H1 (cell line): ENCODE data around the gene PDZD8. TPM values are rescaled to one million over a fixed set of nuclear protein-coding genes. Genes with fewer than 3 reads are reported as not detected.

ENCODE experiments used
- CTCF ChIA-PET: fragments of 300-600 bp; sonication (Branson Sonifier 250); formaldehyde crosslinking; loops from one replicate; lab custom pipeline; 2021; ENCODE audit not compliant: partially characterized antibody; lab: Charles Lee
- POLR2A ChIA-PET: fragments of 300-600 bp; sonication (Branson Sonifier 250); formaldehyde crosslinking; loops from one replicate; lab custom pipeline; 2021; ENCODE audit warnings: inconsistent platforms; ENCODE audit not compliant: partially characterized antibody; lab: Charles Lee
- DNase-seq, 2 experiments: peaks; one replicate each; pipeline versions ENCODE4 v3.0.0 to v3.0.0-alpha.2; 2010 to 2022; ENCODE audit warnings: low spot score in 2 of 2, low read depth in 1 of 2, mixed read lengths in 1 of 2
- FAIRE-seq: peaks from 2 replicates; lab custom pipeline; 2011; peaks lifted over from hg19 to GRCh38; lab: Jason Lieb, UNC
- H2AFZ ChIP-seq: 2 replicates; pipeline ENCODE4 v1.8.1; 2012; ENCODE audit warnings: low read length, inconsistent platforms
- H2AK5ac ChIP-seq: 2 replicates; pipeline ENCODE4 v1.6.1; 2013; ENCODE audit warnings: low read depth, low read length
- H2BK120ac ChIP-seq: replicated peaks from 2 replicates; pipeline ENCODE3; 2013; ENCODE audit warnings: low read depth, low read length, inconsistent platforms
- H2BK12ac ChIP-seq: 2 replicates; pipeline ENCODE4 v1.6.1; 2013; ENCODE audit warnings: low read depth, low read length
- H2BK15ac ChIP-seq: 2 replicates; pipeline ENCODE4 v1.6.1; 2013; ENCODE audit warnings: low read length
- H2BK20ac ChIP-seq: 2 replicates; pipeline ENCODE4 v1.6.1; 2013; ENCODE audit warnings: low read length
- H2BK5ac ChIP-seq: 2 replicates; pipeline ENCODE4 v1.6.1; 2013; ENCODE audit warnings: low read depth, low read length
- H3K14ac ChIP-seq: 2 replicates; pipeline ENCODE4 v1.6.1; 2013; ENCODE audit warnings: inconsistent platforms; ENCODE audit not compliant: insufficient read length
- H3K18ac ChIP-seq: 2 replicates; pipeline ENCODE4 v1.6.1; 2013; ENCODE audit warnings: low read length; ENCODE audit errors: extremely low read depth
- H3K23ac ChIP-seq: 2 replicates; pipeline ENCODE4 v1.6.1; 2013; ENCODE audit warnings: inconsistent platforms; ENCODE audit not compliant: insufficient read length
- H3K23me2 ChIP-seq: 2 replicates; pipeline ENCODE4 v1.6.1; 2013; ENCODE audit warnings: low read depth, low read length
- H3K27ac ChIP-seq: 2 replicates; pipeline ENCODE4 v1.6.1; 2011; ENCODE audit warnings: low read depth, low read length, inconsistent platforms
- H3K27me3 ChIP-seq, 4 experiments: replicated peaks in 1 of 4; 1 replicate in 1 of 4; 2 replicates in 3 of 4; pipeline versions ENCODE4 v1.6.1 to v1.8.1; 2011 to 2013; ENCODE audit warnings: low read length in 3 of 4, mild to moderate bottlenecking in 3 of 4, inconsistent platforms in 2 of 4, mixed read lengths in 2 of 4, moderate library complexity in 1 of 4; ENCODE audit not compliant: control insufficient read depth in 3 of 4, insufficient read depth in 3 of 4; ENCODE audit errors: extremely low read depth in 1 of 4
- H3K36me3 ChIP-seq, 4 experiments: 2 replicates each; pipeline versions ENCODE4 v1.6.1 to v1.8.1; 2011 to 2013; ENCODE audit warnings: mild to moderate bottlenecking in 4 of 4, low read length in 3 of 4, moderate library complexity in 2 of 4, control low read depth in 1 of 4, inconsistent platforms in 1 of 4; ENCODE audit not compliant: insufficient read depth in 4 of 4, control insufficient read depth in 2 of 4
- H3K4ac ChIP-seq: replicated peaks from 2 replicates; pipeline ENCODE3; 2013; ENCODE audit warnings: low read length, low read depth, mixed read lengths, inconsistent platforms; ENCODE audit not compliant: insufficient read length
- H3K4me1 ChIP-seq, 4 experiments: replicated peaks in 1 of 4; 1 replicate in 1 of 4; 2 replicates in 3 of 4; pipeline versions ENCODE4 v1.6.1 to v1.8.1; 2011 to 2013; ENCODE audit warnings: low read length in 3 of 4, inconsistent platforms in 2 of 4, mixed read lengths in 1 of 4; ENCODE audit not compliant: insufficient read depth in 4 of 4, control insufficient read depth in 3 of 4
- H3K4me2 ChIP-seq, 2 experiments: 2 replicates each; pipeline versions ENCODE4 v1.6.1 to v1.8.1; 2011 to 2013; ENCODE audit warnings: low read depth in 2 of 2, low read length in 2 of 2, control low read depth in 1 of 2, inconsistent platforms in 1 of 2, mild to moderate bottlenecking in 1 of 2; ENCODE audit not compliant: insufficient read depth in 1 of 2
- H3K4me3 ChIP-seq, 4 experiments: fragments of 200-600, 300-600 bp in 1 of 4; sonication (generic), shearing (Covaris generic), sonication (Bioruptor Twin) in 1 of 4; 2 replicates each; pipeline versions ENCODE4 v1.5.1 to v1.8.1; 2011 to 2016; ENCODE audit warnings: low read length in 4 of 4, low read depth in 3 of 4, control low read depth in 2 of 4, inconsistent platforms in 2 of 4, mild to moderate bottlenecking in 2 of 4, mixed read lengths in 1 of 4, moderate library complexity in 1 of 4; ENCODE audit not compliant: insufficient read depth in 2 of 4; ENCODE audit errors: extremely low read depth in 1 of 4
- H3K56ac ChIP-seq: replicated peaks from 2 replicates; pipeline ENCODE3; 2013; ENCODE audit warnings: low read depth, mild to moderate bottlenecking, mixed read lengths, low read length, inconsistent platforms; ENCODE audit not compliant: insufficient read length
- H3K79me1 ChIP-seq: 2 replicates; pipeline ENCODE4 v1.6.1; 2013; ENCODE audit warnings: low read depth, low read length, control low read depth
- H3K79me2 ChIP-seq, 2 experiments: 2 replicates each; pipeline versions ENCODE4 v1.6.1 to v1.8.1; 2012 to 2013; ENCODE audit warnings: low read length in 2 of 2, mild to moderate bottlenecking in 2 of 2, inconsistent platforms in 1 of 2; ENCODE audit not compliant: insufficient read depth in 2 of 2, control insufficient read depth in 1 of 2
- H3K9ac ChIP-seq, 4 experiments: replicated peaks in 1 of 4; 1 replicate in 1 of 4; 2 replicates in 3 of 4; pipeline versions ENCODE4 v1.6.1 to v1.8.1; 2011 to 2013; ENCODE audit warnings: low read depth in 3 of 4, low read length in 3 of 4, control low read depth in 2 of 4, mild to moderate bottlenecking in 2 of 4, moderate library complexity in 2 of 4, inconsistent platforms in 1 of 4; ENCODE audit errors: extremely low read depth in 1 of 4
- H3K9me3 ChIP-seq, 2 experiments: 2 replicates each; pipeline versions ENCODE4 v1.6.1 to v1.8.1; 2012 to 2013; ENCODE audit warnings: mild to moderate bottlenecking in 2 of 2, moderate library complexity in 2 of 2, control low read depth in 1 of 2, inconsistent platforms in 1 of 2, low read depth in 1 of 2, low read length in 1 of 2, mixed read lengths in 1 of 2; ENCODE audit not compliant: insufficient read depth in 2 of 2
- H4K20me1 ChIP-seq, 2 experiments: replicated peaks in 1 of 2; 2 replicates each; pipeline versions ENCODE3 to v1.8.1; 2011 to 2013; ENCODE audit warnings: inconsistent platforms in 2 of 2, low read length in 2 of 2, mild to moderate bottlenecking in 1 of 2; ENCODE audit not compliant: insufficient read depth in 2 of 2, control insufficient read depth in 1 of 2
- H4K5ac ChIP-seq: 2 replicates; pipeline ENCODE4 v1.6.1; 2013; ENCODE audit warnings: low read length, low read depth, mixed read lengths, inconsistent platforms; ENCODE audit not compliant: insufficient read length
- H4K8ac ChIP-seq: 2 replicates; pipeline ENCODE4 v1.8.0; 2013; ENCODE audit warnings: mild to moderate bottlenecking, moderate library complexity, low read length, inconsistent platforms; ENCODE audit not compliant: insufficient read depth; ENCODE audit errors: extremely low read depth
- H4K91ac ChIP-seq: replicated peaks from 2 replicates; pipeline ENCODE3; 2013; ENCODE audit warnings: low read length, mixed read lengths, inconsistent platforms; ENCODE audit not compliant: insufficient read length
- ASH2L ChIP-seq: fragments of 200-600, 300-600 bp; sonication (generic); IDR thresholded peaks from one replicate; pipeline ENCODE4 v1.7.1; 2017; ENCODE audit warnings: low read length
- KDM4A ChIP-seq: IDR thresholded peaks from one replicate; pipeline ENCODE4 v1.7.1; 2012; ENCODE audit warnings: low read depth, mild to moderate bottlenecking, moderate library complexity, low read length, inconsistent platforms; ENCODE audit not compliant: severe bottlenecking
- RFX5 ChIP-seq: IDR thresholded peaks from 2 replicates; pipeline ENCODE4 v1.6.1; 2011; ENCODE audit warnings: low read depth, low read length, improper control_type of control experiment, borderline replicate concordance
- SIRT6 ChIP-seq: IDR thresholded peaks from one replicate; pipeline ENCODE4 v1.7.1; 2012; ENCODE audit warnings: low read length, inconsistent platforms
- ZNF274 ChIP-seq: IDR thresholded peaks from 2 replicates; pipeline ENCODE4 v1.7.0; 2012; ENCODE audit warnings: low read length, borderline replicate concordance; ENCODE audit errors: extremely low read depth
- WGBS, 2 experiments: shearing (Covaris generic) in 1 of 2; methylation state at CpG; one replicate each; pipeline versions ENCODE4 v1.1.6 to v1.1.7; 2013 to 2015; ENCODE audit warnings: low lambda C conversion rate in 2 of 2, mixed read lengths in 2 of 2, inconsistent platforms in 1 of 2, low coverage in 1 of 2, missing lambda C conversion rate in 1 of 2; ENCODE audit not compliant: insufficient replicate concordance in 2 of 2, insufficient coverage in 1 of 2, insufficient read length in 1 of 2; ENCODE audit errors: extremely low coverage in 1 of 2, missing lambda C conversion rate in 1 of 2; 5-methylcytosine and 5-hydroxymethylcytosine counted together
- polyA plus RNA-seq, 7 experiments: library from polyadenylated mRNA; depleted of rRNA in 3 of 7; stranded (reverse) in 5 of 7; unstranded in 2 of 7; fragments of >200 nt in 5 of 7; fragments of 200-250 nt in 2 of 7; gene quantifications; 1 replicate in 5 of 7; 2 replicates in 1 of 7; 4 replicates in 1 of 7; pipeline versions ENCODE4 v1.2.1 to v1.2.3, GENCODE V29; 2011 to 2013; ENCODE audit warnings: missing spikeins in 2 of 7, mixed read lengths in 2 of 7
- total RNA-seq: library from RNA; stranded (reverse); fragmentation: NEBNext Ultra II Directional; extraction: Animal tissue kit (Norgen Biotek cat#: 25700); gene quantifications from 2 replicates; pipeline ENCODE4 v1.2.1, GENCODE V29; 2021

PDZD8 gene
- total and polyA plus RNA-seq, 2 of the 8 experiments (the other 6 are each of a cell fraction or from before 2014, with no cell fraction given), result 10.9 to 50.1 TPM

DNA sequence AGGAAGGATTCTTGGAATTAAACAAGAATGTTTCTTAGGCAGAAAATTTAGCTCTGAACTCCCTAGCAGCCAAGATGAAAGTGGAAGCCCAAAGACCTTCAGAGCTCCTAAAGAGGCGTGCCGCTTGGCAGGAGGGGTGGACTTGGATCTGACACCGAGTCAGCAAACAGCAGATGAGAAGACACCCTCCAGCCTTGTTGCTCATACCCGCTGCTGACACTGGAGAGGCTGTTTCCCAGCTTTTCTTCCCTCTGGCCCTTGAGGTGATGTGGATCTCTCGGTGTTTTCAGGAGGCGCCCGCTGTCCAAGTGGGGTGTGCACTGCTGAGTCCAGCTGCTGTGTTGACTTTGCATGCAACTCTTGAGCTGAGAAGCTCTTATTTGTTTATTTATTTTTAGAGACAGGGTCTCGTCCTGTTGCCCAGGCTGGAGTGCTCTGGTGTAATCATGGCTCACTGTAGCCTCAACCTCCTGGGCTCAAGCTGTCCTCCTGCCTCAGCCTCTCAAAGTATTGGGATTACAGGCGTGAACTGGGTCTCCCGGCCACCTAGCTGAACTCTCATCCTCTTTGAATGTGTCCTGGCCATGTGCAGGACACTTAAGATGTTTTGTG, 112.8 kb downstream of the PDZD8 start:
- H2AK5ac ChIP-seq, result no peak overlapping the region
- H3K79me1 ChIP-seq, result no peaks in the 10 kb centered on the region
- H4K20me1 ChIP-seq, result no peaks in the 10 kb centered on the region
- ChIA-PET POLR2A (no interaction called here), CTCF (interaction anchor here (1.3 to 4.0 kb wide), 6 partner anchors 35 to 58 kb away, joined by 3 to 16 read pairs (median 8); no protein-coding TSS in a partner anchor)
- no peak overlapping the region for H3K23ac ChIP-seq
- no peak overlapping the region for H2BK20ac ChIP-seq
- no peak overlapping the region for H3K4me3 ChIP-seq
- no peak overlapping the region for H2BK120ac ChIP-seq
- H3K4ac ChIP-seq, result no peak overlapping the region
- TF ChIP-seq RFX5, result no peak
- TF ChIP-seq SIRT6, result no peak
- no peak for TF ChIP-seq ASH2L
- no peak for TF ChIP-seq KDM4A
- no peak for TF ChIP-seq ZNF274
- H2BK5ac ChIP-seq, result no peak overlapping the region
- no peak overlapping the region for H2BK15ac ChIP-seq
- no peaks in the 10 kb centered on the region; the same call in 1 of the 2 replicates for H3K23me2 ChIP-seq
- no peaks in the 10 kb centered on the region for H3K79me2 ChIP-seq
- H2BK12ac ChIP-seq, result no peak overlapping the region
- H3K27ac ChIP-seq, result no peak overlapping the region
- H3K9me3 ChIP-seq, result no peaks in the 10 kb centered on the region
- no peak overlapping the region for H3K18ac ChIP-seq
- H2AFZ ChIP-seq, result no peak overlapping the region
- no peak overlapping the region for H4K8ac ChIP-seq
- no peak overlapping the region for H4K91ac ChIP-seq
- no peak overlapping the region for H3K14ac ChIP-seq
- FAIRE-seq (no peak), DNase-seq (no peak)
- H3K4me1 ChIP-seq, result peaks cover 0 to 10% (median 5%) of the 10 kb centered on the region in 4 experiments; a peak in 4 of 7 replicates
- WGBS, 2 experiments, result 96% methylated on average over 10 of the region's 10 CpGs; no CpG with 5 or more reads in 1 of the 2 experiments
- H3K27me3 ChIP-seq, result no peaks in the 10 kb centered on the region
- no peak overlapping the region for H3K4me2 ChIP-seq
- no peak overlapping the region for H4K5ac ChIP-seq
- H3K56ac ChIP-seq, result no peak overlapping the region
- H3K9ac ChIP-seq, result no peak overlapping the region
- H3K36me3 ChIP-seq, result no peaks in the 10 kb centered on the region
